Glutamatergic neuron (in vitro differentiated cells): ENCODE data around the gene NMB. TPM values are rescaled to one million over a fixed set of nuclear protein-coding genes. Genes with fewer than 3 reads are reported as not detected.

Experiments used
- DNase-seq: peaks from one replicate; pipeline ENCODE4 v3.0.0; 2022
- H3K27ac Mint-ChIP-seq: one replicate; pipeline ENCODE4 v1.8.0; 2020; ENCODE audit warnings: mild to moderate bottlenecking, mixed read lengths, inconsistent platforms; ENCODE audit not compliant: unreplicated experiment
- H3K27me3 Mint-ChIP-seq: one replicate; pipeline ENCODE4 v1.8.0; 2020; ENCODE audit warnings: mild to moderate bottlenecking, moderate library complexity, mixed read lengths, inconsistent platforms; ENCODE audit not compliant: unreplicated experiment
- H3K36me3 Mint-ChIP-seq: one replicate; pipeline ENCODE4 v1.8.0; 2020; ENCODE audit warnings: mild to moderate bottlenecking, mixed read lengths, inconsistent platforms; ENCODE audit not compliant: unreplicated experiment
- H3K4me1 Mint-ChIP-seq: one replicate; pipeline ENCODE4 v1.8.0; 2020; ENCODE audit warnings: mild to moderate bottlenecking, low read depth, mixed read lengths, inconsistent platforms; ENCODE audit not compliant: unreplicated experiment
- H3K4me3 Mint-ChIP-seq: one replicate; pipeline ENCODE4 v1.8.0; 2020; ENCODE audit warnings: mild to moderate bottlenecking, mixed read lengths, inconsistent platforms; ENCODE audit not compliant: unreplicated experiment
- H3K9me3 Mint-ChIP-seq: one replicate; pipeline ENCODE4 v1.8.0; 2020; ENCODE audit warnings: mild to moderate bottlenecking, moderate library complexity, mixed read lengths, inconsistent platforms; ENCODE audit not compliant: unreplicated experiment
- CTCF ChIP-seq: fragments of 200-600 bp; sonication (generic); IDR thresholded peaks from one replicate; pipeline ENCODE4 v1.5.0; 2021; ENCODE audit not compliant: partially characterized antibody, unreplicated experiment
- total RNA-seq: library from RNA; stranded (reverse); fragmentation: NEBNext Ultra II Directional; extraction: Animal tissue kit (Norgen Biotek cat#: 25700); gene quantifications from one replicate; pipeline ENCODE4 v1.2.1, GENCODE V29; 2021; ENCODE audit not compliant: unreplicated experiment

Gene NMB
- total RNA-seq, 1 donor from 2014 or later, result 6.9 TPM

GRCh38 chr15:84668221-84668982 lies 10.4 kb upstream of the NMB start:
- H3K36me3 Mint-ChIP-seq, result peaks cover 2% of the 10 kb centered on the region

GRCh38 chr15:84666373-84666772 lies 8.4 kb upstream of the NMB start:
- no peak overlapping the region for H3K27ac Mint-ChIP-seq

More at GRCh38 chr15:84668221-84668982, 10.4 kb upstream of the NMB start:
- no peak for TF ChIP-seq CTCF
- H3K27me3 Mint-ChIP-seq, result peaks cover 4% of the 10 kb centered on the region
- H3K4me1 Mint-ChIP-seq, result peaks cover 15% of the 10 kb centered on the region
- H3K27ac Mint-ChIP-seq, result no peak overlapping the region
- no peak overlapping the region for H3K4me3 Mint-ChIP-seq
- peaks cover 7% of the 10 kb centered on the region for H3K9me3 Mint-ChIP-seq
- DNase-seq, result no peak

GRCh38 chr15:84661001-84661400 lies 3.0 kb upstream of the NMB start:
- peaks cover 9% of the 10 kb centered on the region for H3K27me3 Mint-ChIP-seq
- H3K4me3 Mint-ChIP-seq, result no peak overlapping the region
- DNase-seq, result no peak
- no peaks in the 10 kb centered on the region for H3K36me3 Mint-ChIP-seq
- no peak for TF ChIP-seq CTCF
- no peak overlapping the region for H3K27ac Mint-ChIP-seq
- H3K4me1 Mint-ChIP-seq, result peaks cover 14% of the 10 kb centered on the region
- H3K9me3 Mint-ChIP-seq, result peaks cover 6% of the 10 kb centered on the region

More at GRCh38 chr15:84666373-84666772, 8.4 kb upstream of the NMB start:
- Mint-ChIP-seq H3K27me3 (peaks cover 4% of the 10 kb centered on the region), H3K9me3 (peaks cover 3% of the 10 kb centered on the region), H3K36me3 (no peaks in the 10 kb centered on the region), H3K4me3 (no peak overlapping the region), H3K4me1 (peaks cover 16% of the 10 kb centered on the region)
- no peak for DNase-seq
- no peak for TF ChIP-seq CTCF

GRCh38 chr15:84659904-84660781 lies 2.1 kb upstream of the NMB start:
- no peak overlapping the region for H3K27ac Mint-ChIP-seq
- peaks cover 6% of the 10 kb centered on the region for H3K9me3 Mint-ChIP-seq
- peak overlapping the region; percentile 77 for H3K4me3 Mint-ChIP-seq
- no peak for TF ChIP-seq CTCF
- H3K27me3 Mint-ChIP-seq, result peaks cover 9% of the 10 kb centered on the region
- peaks cover 12% of the 10 kb centered on the region for H3K4me1 Mint-ChIP-seq
- DNase-seq, result no peak
- no peaks in the 10 kb centered on the region for H3K36me3 Mint-ChIP-seq
